Gastrocnemius medialis (tissue), 4 donors: ENCODE data around the gene EAPP. TPM values are rescaled to one million over a fixed set of nuclear protein-coding genes. Genes with fewer than 3 reads are reported as not detected.

Source experiments
- ATAC-seq, 2 donors: fragments of 150-250 bp; one replicate each; pipeline ENCODE4 v1.9.1; 2016
- DNase-seq, 2 donors: peaks; one replicate each; pipeline ENCODE4 v3.0.0-alpha.2; 2019
- H3K27ac ChIP-seq, 4 donors: fragments of 200-600 bp; sonication (generic); 1 replicate in 1 of 4; 2 replicates in 3 of 4; pipeline ENCODE4 v1.5.1; 2016 to 2018; ENCODE audit warnings: mild to moderate bottlenecking in 2 of 4, moderate library complexity in 1 of 4
- H3K27me3 ChIP-seq, 3 donors: fragments of 200-600 bp; sonication (generic) in 2 of 3; 1 replicate in 1 of 3; 2 replicates in 2 of 3; pipeline versions ENCODE4 v1.5.1 to v1.6.0; 2016 to 2019; ENCODE audit warnings: mild to moderate bottlenecking in 1 of 3, moderate library complexity in 1 of 3
- H3K36me3 ChIP-seq, 2 donors: fragments of 200-600 bp; sonication (generic) in 1 of 2; one replicate each; pipeline ENCODE4 v1.5.1; 2017 to 2018
- H3K4me1 ChIP-seq, 2 donors: fragments of 200-600 bp; sonication (generic) in 1 of 2; one replicate each; pipeline ENCODE4 v1.5.1; 2016 to 2017; ENCODE audit warnings: mild to moderate bottlenecking in 2 of 2
- H3K4me3 ChIP-seq, 4 donors: fragments of 200-600 bp; sonication (generic) in 3 of 4; 1 replicate in 1 of 4; 2 replicates in 3 of 4; pipeline ENCODE4 v1.5.1; 2016 to 2019; ENCODE audit warnings: mild to moderate bottlenecking in 2 of 4
- H3K9me3 ChIP-seq, 3 donors: fragments of 200-600 bp; sonication (generic) in 2 of 3; 1 replicate in 1 of 3; 2 replicates in 2 of 3; pipeline ENCODE4 v1.5.1; 2016 to 2019
- CTCF ChIP-seq, 5 experiments: fragments of 450-650 bp in 3 of 5; fragments of 200-600 bp in 2 of 5; sonication (generic) in 2 of 5; IDR thresholded peaks in 4 of 5; conservative IDR thresholded peaks in 1 of 5; 1 replicate in 4 of 5; 2 replicates in 1 of 5; pipeline ENCODE4 v1.5.1; 2016 to 2019; ENCODE audit warnings: antibody characterized with exemption in 5 of 5, mild to moderate bottlenecking in 3 of 5, moderate library complexity in 3 of 5
- POLR2A ChIP-seq, 2 donors: fragments of 450-650 bp; IDR thresholded peaks; one replicate each; pipeline ENCODE4 v1.6.1; 2017; ENCODE audit warnings: antibody characterized with exemption in 2 of 2, mild to moderate bottlenecking in 2 of 2, moderate library complexity in 2 of 2
- in situ Hi-C, 4 donors: fragments of 200-750 bp; cut with MboI; loops; one replicate each; pipeline versions ENCODE4 v1.15.0 to v1.8.0; 2017; ENCODE audit warnings: low sequenced_read_pairs in 4 of 4
- intact Hi-C: fragments of 100-400 bp; cut with DNase I; formaldehyde crosslinking; loops from one replicate; pipeline ENCODE4 v1.15.1; 2023; ENCODE audit warnings: low total_unique reads
- total RNA-seq, 4 donors: library from RNA; depleted of rRNA; stranded (reverse); fragments of >200 nt; gene quantifications; one replicate each; pipeline versions ENCODE4 v1.1.0 to v1.2.3, GENCODE V29; 2016

The EAPP gene
- total RNA-seq, 4 donors from 2014 or later: 25.6 to 35.7 (median 28.0) TPM

GRCh38 chr14:34475163-34475562, 64.3 kb downstream of the EAPP start:
- in situ Hi-C loops: no loop called here
- DNase-seq: no peak
- TF ChIP-seq CTCF (IDR thresholded peaks at IDR 0.05 in 4 of 5, conservative IDR thresholded peaks at IDR 0.05 in 1 of 5): no peak
- TF ChIP-seq POLR2A (IDR thresholded peaks at IDR 0.05): no peak

GRCh38 chr14:34474187-34474679, 65.3 kb downstream of the EAPP start:
- no peaks in the 10 kb centered on the region for H3K9me3 ChIP-seq
- intact Hi-C loops: no loop called here

More at GRCh38 chr14:34475163-34475562, 64.3 kb downstream of the EAPP start:
- intact Hi-C loops: no loop called here
- Histone ChIP-seq H3K36me3 (no peaks in the 10 kb centered on the region), H3K27ac (no peak overlapping the region), H3K27me3 (no peaks in the 10 kb centered on the region), H3K9me3 (no peaks in the 10 kb centered on the region), H3K4me3 (no peak overlapping the region), H3K4me1 (no peaks in the 10 kb centered on the region)
- ATAC-seq: no peak

GRCh38 chr14:34472706-34473279, 66.7 kb downstream of the EAPP start:
- DNase-seq (no peak), ATAC-seq (no peak)
- Histone ChIP-seq H3K4me1 (no peaks in the 10 kb centered on the region), H3K9me3 (no peaks in the 10 kb centered on the region), H3K27ac (no peak overlapping the region), H3K27me3 (no peaks in the 10 kb centered on the region), H3K36me3 (no peaks in the 10 kb centered on the region), H3K4me3 (no peak overlapping the region)
- TF ChIP-seq CTCF (IDR thresholded peaks at IDR 0.05 in 4 of 5, conservative IDR thresholded peaks at IDR 0.05 in 1 of 5) (no peak), POLR2A (IDR thresholded peaks at IDR 0.05) (no peak)
- in situ Hi-C loops: no loop called here
- intact Hi-C loops: no loop called here

More at GRCh38 chr14:34474187-34474679, 65.3 kb downstream of the EAPP start:
- in situ Hi-C loops: no loop called here
- Histone ChIP-seq H3K27ac (no peak overlapping the region), H3K4me1 (no peaks in the 10 kb centered on the region), H3K36me3 (no peaks in the 10 kb centered on the region), H3K27me3 (no peaks in the 10 kb centered on the region), H3K4me3 (no peak overlapping the region)
- TF ChIP-seq CTCF (IDR thresholded peaks at IDR 0.05 in 4 of 5, conservative IDR thresholded peaks at IDR 0.05 in 1 of 5) (no peak), POLR2A (IDR thresholded peaks at IDR 0.05) (no peak)
- DNase-seq: no peak
- no peak for ATAC-seq

GRCh38 chr14:34470319-34470718, 69.2 kb downstream of the EAPP start:
- Histone ChIP-seq H3K9me3 (no peaks in the 10 kb centered on the region), H3K4me1 (no peaks in the 10 kb centered on the region), H3K4me3 (no peak overlapping the region), H3K27me3 (no peaks in the 10 kb centered on the region), H3K36me3 (no peaks in the 10 kb centered on the region), H3K27ac (no peak overlapping the region)
- ATAC-seq (no peak), DNase-seq (no peak)
- no peak for TF ChIP-seq CTCF (IDR thresholded peaks at IDR 0.05 in 4 of 5, conservative IDR thresholded peaks at IDR 0.05 in 1 of 5)
- no peak for TF ChIP-seq POLR2A (IDR thresholded peaks at IDR 0.05)
- intact Hi-C loops: no loop called here
- in situ Hi-C loops: no loop called here

- H3K4me1 ChIP-seq: no peaks in the 10 kb centered on the region
- no peaks in the 10 kb centered on the region for H3K9me3 ChIP-seq
- no peak overlapping the region for H3K4me3 ChIP-seq
- in situ Hi-C loops: no loop called here
- no peak overlapping the region for H3K27ac ChIP-seq
- TF ChIP-seq CTCF (IDR thresholded peaks at IDR 0.05 in 4 of 5, conservative IDR thresholded peaks at IDR 0.05 in 1 of 5) (no peak), POLR2A (IDR thresholded peaks at IDR 0.05) (no peak)
- no peaks in the 10 kb centered on the region for H3K36me3 ChIP-seq
- DNase-seq (no peak), ATAC-seq (no peak)
- intact Hi-C loops: loop anchor here (10.0 kb wide), 3 partner anchors 248 to 518 kb away; partner anchors contain the start of genes CFL2 and SRP54
- H3K27me3 ChIP-seq: no peaks in the 10 kb centered on the region
Measured at GRCh38 chr14:34466691-34467090, 72.8 kb downstream of the EAPP start.
